ENCODE measurements around the gene LARP6. TPM values are rescaled to one million over a fixed set of nuclear protein-coding genes. Genes with fewer than 3 reads are reported as not detected.

Gene LARP6
- total RNA-seq, 1 experiment from 2014 or later = 35.9 TPM

DNA sequence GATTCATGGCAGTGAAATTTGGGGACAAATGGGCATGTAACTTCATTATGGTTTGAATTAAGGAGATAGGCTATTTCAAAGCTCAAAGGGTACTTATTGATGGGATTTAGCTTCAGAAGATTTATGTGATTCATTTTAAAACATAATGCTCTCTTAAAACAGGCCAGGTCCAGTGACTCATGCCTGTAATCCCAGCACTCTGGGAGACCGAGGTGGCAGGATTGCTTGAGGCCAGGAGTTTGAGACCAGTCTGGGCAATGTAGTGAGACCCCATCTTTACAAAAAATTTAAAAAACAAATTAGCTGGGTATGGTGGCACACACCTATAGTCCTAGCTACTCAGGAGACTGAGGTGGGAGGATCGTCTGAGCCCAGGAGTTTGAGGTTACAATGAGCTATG is 26.8 kb upstream of the LARP6 start:
- ChIA-PET CTCF (interaction anchor here (1.1 kb wide), 1 partner anchor 69 kb away, joined by 3 read pairs; no protein-coding TSS in a partner anchor), POLR2A (no interaction called here), RAD21 (ENCODE audit: low non-redundant PET in 1 of 2, low total read pairs in 2 of 2, uncharacterized antibody in 2 of 2, unreplicated experiment in 2 of 2) (no interaction called here)
- H3K9ac ChIP-seq (ENCODE audit: low read length) = no peak overlapping the region
- peaks cover 0 to 8% of the 10 kb centered on the region in 2 experiments; a peak in 2 of 4 replicates for H3K4me1 ChIP-seq (ENCODE audit: control insufficient read depth in 1 of 2, insufficient read depth in 2 of 2, low read length in 2 of 2)
- H3K27ac ChIP-seq (ENCODE audit: low read depth, low read length) = no peak overlapping the region
- TF ChIP-seq, protein P1, sequence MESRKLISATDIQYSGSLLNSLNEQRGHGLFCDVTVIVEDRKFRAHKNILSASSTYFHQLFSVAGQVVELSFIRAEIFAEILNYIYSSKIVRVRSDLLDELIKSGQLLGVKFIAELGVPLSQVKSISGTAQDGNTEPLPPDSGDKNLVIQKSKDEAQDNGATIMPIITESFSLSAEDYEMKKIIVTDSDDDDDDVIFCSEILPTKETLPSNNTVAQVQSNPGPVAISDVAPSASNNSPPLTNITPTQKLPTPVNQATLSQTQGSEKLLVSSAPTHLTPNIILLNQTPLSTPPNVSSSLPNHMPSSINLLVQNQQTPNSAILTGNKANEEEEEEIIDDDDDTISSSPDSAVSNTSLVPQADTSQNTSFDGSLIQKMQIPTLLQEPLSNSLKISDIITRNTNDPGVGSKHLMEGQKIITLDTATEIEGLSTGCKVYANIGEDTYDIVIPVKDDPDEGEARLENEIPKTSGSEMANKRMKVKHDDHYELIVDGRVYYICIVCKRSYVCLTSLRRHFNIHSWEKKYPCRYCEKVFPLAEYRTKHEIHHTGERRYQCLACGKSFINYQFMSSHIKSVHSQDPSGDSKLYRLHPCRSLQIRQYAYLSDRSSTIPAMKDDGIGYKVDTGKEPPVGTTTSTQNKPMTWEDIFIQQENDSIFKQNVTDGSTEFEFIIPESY (IDR thresholded peaks at IDR 0.05; ENCODE audit: extremely low read depth, insufficient replicate concordance, low read length) = no peak
- TF ChIP-seq SP1 (IDR thresholded peaks at IDR 0.05; ENCODE audit: low read depth) = no peak
- TF ChIP-seq POLR2A (IDR thresholded peaks at IDR 0.05; ENCODE audit: borderline replicate concordance, extremely low read depth, insufficient read depth, insufficient read length) = no peak
- TF ChIP-seq JUND (IDR thresholded peaks at IDR 0.05) = no peak
- TF ChIP-seq TCF7L2 (IDR thresholded peaks at IDR 0.05; ENCODE audit: borderline replicate concordance, extremely low read depth, insufficient read depth, insufficient read length) = no peak
- TF ChIP-seq RAD21 (IDR thresholded peaks at IDR 0.05; ENCODE audit: low read depth) = no peak
- no peak for TF ChIP-seq ZFX (IDR thresholded peaks at IDR 0.05)
- TF ChIP-seq EGR1 (IDR thresholded peaks at IDR 0.05; ENCODE audit: low read depth) = no peak
- H3K4me3 ChIP-seq (replicated peaks in 1 of 2; ENCODE audit: low read depth in 1 of 2, low read length in 2 of 2) = no peak overlapping the region
- H3K79me2 ChIP-seq (ENCODE audit: insufficient read depth, low read length) = no peaks in the 10 kb centered on the region
- H2AFZ ChIP-seq (ENCODE audit: low read depth, low read length, poor library complexity, severe bottlenecking) = no peak overlapping the region
- no peaks in the 10 kb centered on the region for H3K9me2 ChIP-seq (ENCODE audit: insufficient read depth)
- DNase-seq (ENCODE audit: low read depth, low spot score) = no peak
- no peak overlapping the region for H3K4me2 ChIP-seq (ENCODE audit: low read length)
- H3K9me3 ChIP-seq (ENCODE audit: control insufficient read depth in 1 of 2, insufficient read depth in 1 of 2, low read depth in 1 of 2, low read length in 2 of 2) = no peaks in the 10 kb centered on the region
- no peaks in the 10 kb centered on the region for H3K36me3 ChIP-seq (ENCODE audit: control insufficient read depth in 1 of 2, insufficient read depth in 2 of 2, low read length in 2 of 2)
- no TSS peak for BruUV-seq (replicated peaks)
- ATAC-seq = no peak
- intact Hi-C loops (cut with micrococcal nuclease) = no loop called here
- no peaks in the 10 kb centered on the region for H4K20me1 ChIP-seq (ENCODE audit: insufficient read depth)
- no peaks in the 10 kb centered on the region for H3K27me3 ChIP-seq (ENCODE audit: insufficient read depth, low read length)

DNA sequence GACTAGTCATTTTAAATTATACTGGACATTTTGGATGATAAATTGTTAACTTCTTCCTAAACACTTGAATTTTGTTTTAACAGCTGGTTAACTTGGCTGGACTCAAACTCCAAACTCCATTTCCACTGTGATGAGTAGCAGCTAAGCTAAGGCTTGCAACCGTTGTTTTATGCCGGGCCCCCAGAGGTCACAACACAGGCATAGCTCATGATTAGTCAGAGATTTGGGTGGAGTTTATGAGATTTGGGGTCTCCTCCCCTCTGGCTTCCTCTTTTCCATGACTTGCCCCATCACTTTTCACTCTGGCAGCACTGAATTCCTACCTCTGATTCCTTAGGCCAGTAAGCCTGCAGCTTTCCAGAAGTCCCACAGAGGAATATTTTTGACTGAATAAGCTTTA is 25.4 kb upstream of the LARP6 start:
- Histone ChIP-seq H3K4me3 (replicated peaks in 1 of 2; ENCODE audit: low read depth in 1 of 2, low read length in 2 of 2) (no peak overlapping the region), H3K9me2 (ENCODE audit: insufficient read depth) (no peaks in the 10 kb centered on the region), H3K36me3 (ENCODE audit: control insufficient read depth in 1 of 2, insufficient read depth in 2 of 2, low read length in 2 of 2) (no peaks in the 10 kb centered on the region), H3K27ac (ENCODE audit: low read depth, low read length) (no peak overlapping the region), H2AFZ (ENCODE audit: low read depth, low read length, poor library complexity, severe bottlenecking) (peak overlapping the region; percentile 23), H3K9ac (ENCODE audit: low read length) (no peak overlapping the region), H3K79me2 (ENCODE audit: insufficient read depth, low read length) (no peaks in the 10 kb centered on the region), H3K4me2 (ENCODE audit: low read length) (no peak overlapping the region), H3K27me3 (ENCODE audit: insufficient read depth, low read length) (no peaks in the 10 kb centered on the region), H4K20me1 (ENCODE audit: insufficient read depth) (no peaks in the 10 kb centered on the region), H3K9me3 (ENCODE audit: control insufficient read depth in 1 of 2, insufficient read depth in 1 of 2, low read depth in 1 of 2, low read length in 2 of 2) (no peaks in the 10 kb centered on the region), H3K4me1 (ENCODE audit: control insufficient read depth in 1 of 2, insufficient read depth in 2 of 2, low read length in 2 of 2) (peaks cover 0 to 8% of the 10 kb centered on the region in 2 experiments; a peak in 2 of 4 replicates)
- 0 out of 2 replicates have a peak, but pooled peaks have one; percentile 34 for ATAC-seq
- DNase-seq (ENCODE audit: low read depth, low spot score) = no peak
- no TSS peak for BruUV-seq (replicated peaks)
- TF ChIP-seq TCF7L2 (IDR thresholded peaks at IDR 0.05; ENCODE audit: borderline replicate concordance, extremely low read depth, insufficient read depth, insufficient read length) (no peak), SRF (IDR thresholded peaks at IDR 0.05; ENCODE audit: low read depth) (no peak), FOSL1 (IDR thresholded peaks at IDR 0.05; ENCODE audit: low read depth) (no peak), ZFX (IDR thresholded peaks at IDR 0.05) (no peak), JUND (IDR thresholded peaks at IDR 0.05) (no peak), SP1 (IDR thresholded peaks at IDR 0.05; ENCODE audit: low read depth) (no peak)
- TF ChIP-seq, protein P1 (IDR thresholded peaks at IDR 0.05; ENCODE audit: extremely low read depth, insufficient replicate concordance, low read length) = no peak
- RAD21 ChIA-PET (ENCODE audit: low non-redundant PET in 1 of 2, low total read pairs in 2 of 2, uncharacterized antibody in 2 of 2, unreplicated experiment in 2 of 2) = no interaction called here
- POLR2A ChIA-PET = interaction anchor here (0.5 kb wide), 1 partner anchor 67 kb away, joined by 3 read pairs; no protein-coding TSS in a partner anchor
- intact Hi-C loops (cut with micrococcal nuclease) = no loop called here
- CTCF ChIA-PET = no interaction called here

All from HCT116 (cell line).